Gastrocnemius medialis (tissue), 4 donors: Measurements from ENCODE around the gene ALPP. TPM values are rescaled to one million over a fixed set of nuclear protein-coding genes. Genes with fewer than 3 reads are reported as not detected.
A peak's percentile ranks its signal among the peaks of the same experiment; 100 is the strongest.
"Not testable (repeated sequence)": the region's sequence is repeated elsewhere in the genome, so short reads cannot be mapped to it uniquely, and the experiment has no call there.

ENCODE experiments used
- ATAC-seq, 2 donors: fragments of 150-250 bp; one replicate each; pipeline ENCODE4 v1.9.1; 2016
- DNase-seq, 2 donors: peaks; one replicate each; pipeline ENCODE4 v3.0.0-alpha.2; 2019
- H3K27ac ChIP-seq, 4 donors: fragments of 200-600 bp; sonication (generic); 1 replicate in 1 of 4; 2 replicates in 3 of 4; pipeline ENCODE4 v1.5.1; 2016 to 2018; ENCODE audit warnings: mild to moderate bottlenecking in 2 of 4, moderate library complexity in 1 of 4
- H3K27me3 ChIP-seq, 3 donors: fragments of 200-600 bp; sonication (generic) in 2 of 3; 1 replicate in 1 of 3; 2 replicates in 2 of 3; pipeline versions ENCODE4 v1.5.1 to v1.6.0; 2016 to 2019; ENCODE audit warnings: mild to moderate bottlenecking in 1 of 3, moderate library complexity in 1 of 3
- H3K36me3 ChIP-seq, 2 donors: fragments of 200-600 bp; sonication (generic) in 1 of 2; one replicate each; pipeline ENCODE4 v1.5.1; 2017 to 2018
- H3K4me1 ChIP-seq, 2 donors: fragments of 200-600 bp; sonication (generic) in 1 of 2; one replicate each; pipeline ENCODE4 v1.5.1; 2016 to 2017; ENCODE audit warnings: mild to moderate bottlenecking in 2 of 2
- H3K4me3 ChIP-seq, 4 donors: fragments of 200-600 bp; sonication (generic) in 3 of 4; 1 replicate in 1 of 4; 2 replicates in 3 of 4; pipeline ENCODE4 v1.5.1; 2016 to 2019; ENCODE audit warnings: mild to moderate bottlenecking in 2 of 4
- H3K9me3 ChIP-seq, 3 donors: fragments of 200-600 bp; sonication (generic) in 2 of 3; 1 replicate in 1 of 3; 2 replicates in 2 of 3; pipeline ENCODE4 v1.5.1; 2016 to 2019
- CTCF ChIP-seq, 5 experiments: fragments of 450-650 bp in 3 of 5; fragments of 200-600 bp in 2 of 5; sonication (generic) in 2 of 5; IDR thresholded peaks in 4 of 5; conservative IDR thresholded peaks in 1 of 5; 1 replicate in 4 of 5; 2 replicates in 1 of 5; pipeline ENCODE4 v1.5.1; 2016 to 2019; ENCODE audit warnings: antibody characterized with exemption in 5 of 5, mild to moderate bottlenecking in 3 of 5, moderate library complexity in 3 of 5
- POLR2A ChIP-seq, 2 donors: fragments of 450-650 bp; IDR thresholded peaks; one replicate each; pipeline ENCODE4 v1.6.1; 2017; ENCODE audit warnings: antibody characterized with exemption in 2 of 2, mild to moderate bottlenecking in 2 of 2, moderate library complexity in 2 of 2
- in situ Hi-C, 4 donors: fragments of 200-750 bp; cut with MboI; loops; one replicate each; pipeline versions ENCODE4 v1.15.0 to v1.8.0; 2017; ENCODE audit warnings: low sequenced_read_pairs in 4 of 4
- intact Hi-C: fragments of 100-400 bp; cut with DNase I; formaldehyde crosslinking; loops from one replicate; pipeline ENCODE4 v1.15.1; 2023; ENCODE audit warnings: low total_unique reads
- total RNA-seq, 4 donors: library from RNA; depleted of rRNA; stranded (reverse); fragments of >200 nt; gene quantifications; one replicate each; pipeline versions ENCODE4 v1.1.0 to v1.2.3, GENCODE V29; 2016

ALPP gene
- total RNA-seq, result not detected

GRCh38 chr2:232378735-232379151 is at the start of gene ALPP:
TSS of gene ALPP (plus strand) at chr2:232378751. CDS start at chr2:232378803, 52 bp downstream.
- in situ Hi-C loops, H3K9me3 ChIP-seq, H3K4me3 ChIP-seq, ATAC-seq, DNase-seq, H3K36me3 ChIP-seq, H3K4me1 ChIP-seq, intact Hi-C loops, H3K27ac ChIP-seq: not testable (repeated sequence)
- peaks cover 10 to 23% (median 20%) of the 10 kb centered on the region in 3 donors for H3K27me3 ChIP-seq

GRCh38 chr2:232329716-232330067 is 48.9 kb upstream of the ALPP start:
- H3K27ac ChIP-seq, result no peak overlapping the region
- H3K36me3 ChIP-seq, result no peaks in the 10 kb centered on the region
- TF ChIP-seq POLR2A (IDR thresholded peaks at IDR 0.05) (no peak), CTCF (IDR thresholded peaks at IDR 0.05 in 4 of 5, conservative IDR thresholded peaks at IDR 0.05 in 1 of 5) (no peak)
- H3K9me3 ChIP-seq, result no peaks in the 10 kb centered on the region
- in situ Hi-C loops (loop anchor here in 2 of 4 donors (10.0 kb wide), 2 partner anchors 405 to 425 kb away; partner anchors contain the start of gene NPPC (in 1 of the 2)), intact Hi-C loops (loop anchor here (5.0 to 10.0 kb wide), 2 partner anchors 37 to 115 kb away; no protein-coding TSS in a partner anchor)
- H3K27me3 ChIP-seq, result no peaks in the 10 kb centered on the region
- H3K4me3 ChIP-seq, result no peak overlapping the region
- DNase-seq (no peak), ATAC-seq (no peak)
- H3K4me1 ChIP-seq, result no peaks in the 10 kb centered on the region

GRCh38 chr2:232330068-232330999 is 48.2 kb upstream of the ALPP start:
- no peaks in the 10 kb centered on the region for H3K36me3 ChIP-seq
- intact Hi-C loops, result no loop called here
- DNase-seq (no peak), ATAC-seq (no peak)
- no peaks in the 10 kb centered on the region for H3K4me1 ChIP-seq
- H3K27ac ChIP-seq, result no peak overlapping the region
- H3K27me3 ChIP-seq, result no peaks in the 10 kb centered on the region
- TF ChIP-seq POLR2A (IDR thresholded peaks at IDR 0.05) (no peak), CTCF (IDR thresholded peaks at IDR 0.05 in 4 of 5, conservative IDR thresholded peaks at IDR 0.05 in 1 of 5) (no peak)
- in situ Hi-C loops, result no loop called here
- no peak overlapping the region for H3K4me3 ChIP-seq
- H3K9me3 ChIP-seq, result no peaks in the 10 kb centered on the region

GRCh38 chr2:232331061-232331460 is 47.5 kb upstream of the ALPP start:
- H3K4me1 ChIP-seq, intact Hi-C loops, H3K36me3 ChIP-seq, H3K9me3 ChIP-seq, H3K4me3 ChIP-seq, H3K27ac ChIP-seq, ATAC-seq, H3K27me3 ChIP-seq, in situ Hi-C loops: not testable (repeated sequence)
- DNase-seq, result peak in 1 of 2 donors; percentile 39

- H3K4me1 ChIP-seq, H3K4me3 ChIP-seq, H3K36me3 ChIP-seq, H3K27ac ChIP-seq, H3K27me3 ChIP-seq, intact Hi-C loops, in situ Hi-C loops, H3K9me3 ChIP-seq: not testable (repeated sequence)
- ATAC-seq (peak; percentile 28 to 60), DNase-seq (peak in 1 of 2 donors; percentile 42)
Measured at GRCh38 chr2:232331641-232332040, 46.9 kb upstream of the ALPP start.

- DNase-seq (peak in 1 of 2 donors; percentile 41), ATAC-seq (peak in 1 of 2 donors; percentile 69)
- H3K36me3 ChIP-seq, H3K9me3 ChIP-seq, H3K27me3 ChIP-seq, intact Hi-C loops, in situ Hi-C loops, H3K27ac ChIP-seq, H3K4me1 ChIP-seq, H3K4me3 ChIP-seq: not testable (repeated sequence)
Measured at GRCh38 chr2:232332244-232332939, 46.2 kb upstream of the ALPP start.
